Thymus (tissue), 11 donors: ENCODE results near the gene PTPN1. TPM values are rescaled to one million over a fixed set of nuclear protein-coding genes. Genes with fewer than 3 reads are reported as not detected.

Experiments used
- DNase-seq, 9 donors: peaks; one replicate each; pipeline ENCODE4 v3.0.0-alpha.2; 2013; ENCODE audit warnings: low spot score in 9 of 9, low read depth in 6 of 9, missing footprints in 1 of 9
- H3K27ac ChIP-seq, 2 donors: one replicate each; pipeline ENCODE4 v1.5.1; 2013; ENCODE audit warnings: control low read depth in 1 of 2, low read depth in 1 of 2, low read length in 1 of 2, mild to moderate bottlenecking in 1 of 2, moderate library complexity in 1 of 2
- H3K27me3 ChIP-seq, 2 donors: one replicate each; pipeline ENCODE4 v1.5.1; 2013; ENCODE audit warnings: low read length in 1 of 2; ENCODE audit not compliant: control insufficient read depth in 2 of 2, insufficient read depth in 1 of 2
- H3K36me3 ChIP-seq, 2 donors: one replicate each; pipeline ENCODE4 v1.5.1; 2013; ENCODE audit warnings: low read length in 1 of 2, mild to moderate bottlenecking in 1 of 2, moderate library complexity in 1 of 2; ENCODE audit not compliant: control insufficient read depth in 2 of 2, insufficient read depth in 2 of 2
- H3K4me1 ChIP-seq, 2 donors: one replicate each; pipeline ENCODE4 v1.5.1; 2013; ENCODE audit warnings: low read length in 2 of 2; ENCODE audit not compliant: control insufficient read depth in 2 of 2, insufficient read depth in 2 of 2
- H3K4me3 ChIP-seq, 2 donors: one replicate each; pipeline ENCODE4 v1.5.1; 2013; ENCODE audit warnings: low read length in 2 of 2, control low read depth in 1 of 2, mild to moderate bottlenecking in 1 of 2
- H3K9me3 ChIP-seq, 2 donors: one replicate each; pipeline ENCODE4 v1.5.1; 2013; ENCODE audit warnings: low read length in 1 of 2, mild to moderate bottlenecking in 1 of 2; ENCODE audit not compliant: control insufficient read depth in 2 of 2, insufficient read depth in 1 of 2
- WGBS: extraction: QIAGEN DNeasy Blood & Tissue Kit; methylation state at CpG from one replicate; pipeline ENCODE4 v1.1.7; 2013; 5-methylcytosine and 5-hydroxymethylcytosine counted together
- polyA plus RNA-seq: library from polyadenylated mRNA; stranded (reverse); fragments of 200-250 nt; gene quantifications from one replicate; pipeline ENCODE4 v1.2.3, GENCODE V29; 2013
- total RNA-seq: library from RNA; stranded (reverse); fragments of 120-200 nt; gene quantifications from one replicate; pipeline ENCODE4 v1.2.4, GENCODE V29; 2013
- donor health status: healthy.

Gene PTPN1
- total and polyA plus RNA-seq, 2 donors = 23.0 to 56.1 TPM

DNA sequence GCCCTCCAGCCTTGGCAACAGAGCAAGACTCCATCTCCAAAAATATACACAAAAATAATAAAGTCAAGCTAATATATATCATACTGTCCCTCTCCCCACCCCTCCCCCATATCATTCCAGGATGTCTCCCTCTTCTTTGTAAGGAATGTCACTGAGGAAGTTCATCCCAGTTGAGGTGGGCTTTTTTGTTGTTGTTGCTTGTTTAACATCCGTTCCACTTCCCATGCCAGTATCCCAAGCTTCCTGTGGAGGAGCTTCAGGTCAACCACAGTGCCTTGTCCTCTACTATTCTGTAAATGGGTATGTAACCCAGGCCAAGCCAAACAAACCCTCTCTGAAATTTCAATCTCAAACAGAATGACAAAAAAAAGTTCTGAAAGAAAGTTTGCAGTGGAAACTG, 19.0 kb upstream of the PTPN1 start:
- H3K27me3 ChIP-seq = no peaks in the 10 kb centered on the region
- no peak for DNase-seq
- H3K27ac ChIP-seq = no peak overlapping the region
- no peak overlapping the region for H3K4me3 ChIP-seq
- H3K9me3 ChIP-seq = no peaks in the 10 kb centered on the region
- H3K4me1 ChIP-seq = no peaks in the 10 kb centered on the region
- WGBS = 88% methylated on average over 1 of the region's 1 CpG
- no peaks in the 10 kb centered on the region for H3K36me3 ChIP-seq

DNA sequence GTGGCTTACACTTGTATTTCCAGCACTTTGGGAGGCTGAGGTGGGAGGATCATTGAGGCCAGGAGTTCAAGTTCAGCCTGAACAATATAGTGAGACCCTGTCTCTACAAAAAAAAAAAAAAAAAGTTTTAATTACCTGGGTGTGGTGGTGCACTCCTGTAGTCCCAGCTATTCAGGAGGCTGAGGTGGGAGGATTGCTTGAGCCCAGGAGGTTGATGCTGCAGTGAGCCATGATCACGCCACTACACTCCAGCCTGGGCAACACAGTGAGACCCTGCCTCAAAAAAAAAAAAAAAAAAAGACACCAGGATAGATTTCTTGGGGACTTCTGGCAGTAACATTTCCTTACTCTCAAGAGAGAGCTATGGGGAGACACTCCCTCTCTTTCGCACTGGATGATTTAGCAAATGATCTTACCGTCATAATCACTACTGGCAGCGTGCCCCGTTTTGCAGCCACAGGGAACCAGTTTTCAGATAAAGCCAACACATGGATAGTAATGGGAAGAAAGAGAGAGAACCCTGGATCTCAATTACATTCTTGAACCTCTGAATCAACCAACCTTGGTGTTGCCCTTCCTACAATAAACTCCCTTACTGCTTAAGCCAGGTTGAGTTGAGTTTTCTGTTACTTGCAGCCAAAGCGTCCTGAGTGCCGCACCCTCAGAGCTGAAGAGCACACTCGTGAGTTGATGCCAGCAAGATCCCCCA, 18.1 kb upstream of the PTPN1 start:
- no peak overlapping the region for H3K4me3 ChIP-seq
- H3K9me3 ChIP-seq = no peaks in the 10 kb centered on the region
- no peak overlapping the region for H3K27ac ChIP-seq
- no peaks in the 10 kb centered on the region for H3K36me3 ChIP-seq
- H3K4me1 ChIP-seq = no peaks in the 10 kb centered on the region
- no peak for DNase-seq
- 87% methylated on average over 8 of the region's 8 CpGs for WGBS
- no peaks in the 10 kb centered on the region for H3K27me3 ChIP-seq

DNA sequence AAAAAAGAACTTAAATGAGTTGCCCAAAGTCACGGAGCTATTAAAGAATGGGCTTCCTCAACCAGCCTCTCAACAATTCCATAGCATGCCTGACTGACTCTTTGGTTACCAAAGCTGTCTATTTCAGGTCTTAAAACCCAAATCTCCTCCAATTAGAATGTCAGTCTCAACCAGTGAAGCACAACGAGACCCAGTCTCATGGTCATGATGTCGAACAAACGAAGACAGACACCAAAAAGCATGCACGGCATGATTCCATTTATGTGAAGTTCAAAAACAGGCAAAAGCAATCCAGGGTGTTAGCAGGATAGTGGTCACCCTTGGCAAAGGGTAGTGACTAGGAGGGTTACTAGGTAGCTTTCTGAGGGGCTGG, 16.3 kb upstream of the PTPN1 start:
- no peaks in the 10 kb centered on the region for H3K4me1 ChIP-seq
- WGBS = 96% methylated on average over 5 of the region's 5 CpGs
- no peak overlapping the region for H3K27ac ChIP-seq
- H3K9me3 ChIP-seq = no peaks in the 10 kb centered on the region
- H3K27me3 ChIP-seq = no peaks in the 10 kb centered on the region
- H3K36me3 ChIP-seq = no peaks in the 10 kb centered on the region
- DNase-seq = no peak
- no peak overlapping the region for H3K4me3 ChIP-seq

DNA sequence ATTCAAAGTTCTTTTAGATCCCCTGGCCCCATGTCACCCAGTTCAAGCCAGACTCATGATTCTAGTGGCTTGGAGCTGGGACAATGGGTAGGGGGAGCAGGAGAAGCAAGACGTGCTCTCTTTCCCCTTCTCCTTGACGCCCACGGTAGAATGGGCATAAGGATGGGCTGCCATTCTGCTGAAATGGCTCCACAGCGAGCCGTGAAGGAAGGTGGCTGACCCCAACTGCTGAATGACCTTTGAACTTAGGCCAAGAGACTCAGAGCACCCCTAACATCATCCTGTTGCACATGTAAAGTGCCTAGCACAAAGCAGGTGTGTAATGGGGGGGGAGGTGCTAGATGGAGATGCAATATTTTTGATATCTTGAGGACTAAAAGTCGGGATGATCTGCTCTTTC, 15.8 kb upstream of the PTPN1 start:
- 94% methylated on average over 6 of the region's 6 CpGs for WGBS
- H3K27me3 ChIP-seq = no peaks in the 10 kb centered on the region
- no peaks in the 10 kb centered on the region for H3K4me1 ChIP-seq
- no peak overlapping the region for H3K27ac ChIP-seq
- DNase-seq = no peak
- no peak overlapping the region for H3K4me3 ChIP-seq
- H3K36me3 ChIP-seq = no peaks in the 10 kb centered on the region
- no peaks in the 10 kb centered on the region for H3K9me3 ChIP-seq

DNA sequence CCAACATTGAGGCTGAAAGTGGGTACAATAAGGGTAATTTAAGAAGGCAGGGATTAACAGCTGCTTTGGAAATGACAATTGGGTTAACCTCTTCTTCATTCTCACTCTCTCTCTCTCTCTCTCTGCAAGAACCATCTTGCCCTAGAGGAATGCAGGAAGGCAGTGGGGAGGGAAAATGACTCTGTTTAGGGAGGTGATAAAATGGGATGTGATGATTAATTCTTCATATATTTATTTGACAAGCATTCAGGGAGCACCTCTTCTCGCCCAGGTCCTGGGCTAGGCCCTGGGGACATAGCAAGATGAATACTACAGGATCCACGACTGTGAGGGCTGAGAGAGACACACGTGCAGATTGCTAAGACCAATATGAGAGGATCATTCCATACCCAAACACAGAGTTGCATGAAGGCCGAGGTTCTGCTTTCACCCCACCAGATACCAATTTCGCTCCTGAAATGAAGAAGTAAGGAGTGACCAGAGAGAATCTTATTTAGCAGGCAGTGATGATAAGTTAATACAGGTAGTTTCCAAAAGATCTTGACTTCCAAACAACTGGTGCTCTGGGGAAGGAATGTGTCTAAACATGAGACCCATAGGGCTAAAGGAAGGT, 13.3 kb upstream of the PTPN1 start:
- Histone ChIP-seq H3K9me3 (no peaks in the 10 kb centered on the region), H3K27ac (peak overlapping the region; percentile 1 to 30)

DNA sequence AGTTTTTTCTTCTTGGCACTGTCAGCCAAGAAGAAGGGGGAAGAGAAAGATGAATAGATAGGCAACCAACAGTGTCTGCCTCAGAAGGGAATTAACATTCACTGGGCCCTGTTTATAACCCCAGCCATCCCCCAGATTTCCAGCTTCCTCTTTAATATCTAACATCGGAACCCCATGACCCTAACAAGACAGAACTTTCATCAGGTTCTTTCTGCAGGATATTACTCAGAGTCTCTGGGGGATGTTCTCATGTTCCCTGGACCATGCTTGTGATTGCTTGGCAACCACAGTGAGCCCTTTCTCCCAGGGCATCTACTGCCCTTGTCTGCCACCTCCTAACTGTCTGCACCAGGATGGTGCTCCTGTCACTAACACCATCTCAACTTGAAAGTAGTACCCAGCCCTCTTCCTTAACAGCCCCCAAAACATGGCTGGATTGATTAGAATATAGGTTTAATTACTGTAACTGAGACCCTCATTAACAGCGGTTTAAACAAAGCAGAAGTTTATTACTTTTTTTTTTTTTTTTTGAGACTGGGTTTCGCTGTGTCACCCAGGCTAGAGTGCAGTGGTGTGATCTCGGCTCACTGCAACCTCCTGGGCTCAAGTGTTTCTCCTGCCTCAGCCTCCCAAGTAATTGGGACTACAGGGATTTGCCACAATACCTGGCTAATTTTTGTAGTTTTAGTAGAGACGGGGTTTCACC, 12.0 kb upstream of the PTPN1 start:
- no peak overlapping the region for H3K4me3 ChIP-seq
- no peak overlapping the region for H3K27ac ChIP-seq
- no peaks in the 10 kb centered on the region for H3K27me3 ChIP-seq
- no peak for DNase-seq
- no peaks in the 10 kb centered on the region for H3K36me3 ChIP-seq
- 97% methylated on average over 5 of the region's 5 CpGs for whole genome bisulfite sequencing
- H3K4me1 ChIP-seq = no peaks in the 10 kb centered on the region
- no peaks in the 10 kb centered on the region for H3K9me3 ChIP-seq

More for the DNA sequence above, 13.3 kb upstream of the PTPN1 start:
- DNase-seq = no peak
- H3K4me3 ChIP-seq = no peak overlapping the region
- H3K4me1 ChIP-seq = no peaks in the 10 kb centered on the region
- no peaks in the 10 kb centered on the region for H3K36me3 ChIP-seq
- WGBS = 92% methylated on average over 5 of the region's 5 CpGs
- no peaks in the 10 kb centered on the region for H3K27me3 ChIP-seq

DNA sequence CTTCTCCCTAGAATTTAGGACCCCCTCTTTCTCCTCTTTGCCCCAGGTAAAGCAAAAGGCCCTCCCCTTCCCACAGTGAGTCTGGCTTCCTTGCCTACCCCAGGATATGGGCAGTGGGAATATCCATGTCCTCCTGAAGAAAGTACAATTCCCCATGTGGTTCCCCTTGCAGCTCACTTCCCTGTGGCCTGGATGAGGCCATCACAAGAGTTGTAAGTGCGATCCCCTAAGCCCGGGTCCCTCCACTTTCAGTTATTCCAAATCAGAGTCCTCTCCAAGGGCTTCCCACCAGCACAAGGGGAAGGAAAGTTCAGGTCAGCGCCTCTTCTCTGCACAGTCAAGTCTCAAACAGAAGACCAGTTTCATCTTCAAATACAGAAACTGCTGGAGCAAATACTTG, 10.2 kb upstream of the PTPN1 start:
- no peaks in the 10 kb centered on the region for H3K36me3 ChIP-seq
- no peaks in the 10 kb centered on the region for H3K9me3 ChIP-seq
- no peak overlapping the region for H3K4me3 ChIP-seq
- no peaks in the 10 kb centered on the region for H3K27me3 ChIP-seq
- H3K4me1 ChIP-seq = no peaks in the 10 kb centered on the region
- no peak for DNase-seq
- no peak overlapping the region for H3K27ac ChIP-seq
- whole genome bisulfite sequencing = 97% methylated on average over 3 of the region's 3 CpGs

DNA sequence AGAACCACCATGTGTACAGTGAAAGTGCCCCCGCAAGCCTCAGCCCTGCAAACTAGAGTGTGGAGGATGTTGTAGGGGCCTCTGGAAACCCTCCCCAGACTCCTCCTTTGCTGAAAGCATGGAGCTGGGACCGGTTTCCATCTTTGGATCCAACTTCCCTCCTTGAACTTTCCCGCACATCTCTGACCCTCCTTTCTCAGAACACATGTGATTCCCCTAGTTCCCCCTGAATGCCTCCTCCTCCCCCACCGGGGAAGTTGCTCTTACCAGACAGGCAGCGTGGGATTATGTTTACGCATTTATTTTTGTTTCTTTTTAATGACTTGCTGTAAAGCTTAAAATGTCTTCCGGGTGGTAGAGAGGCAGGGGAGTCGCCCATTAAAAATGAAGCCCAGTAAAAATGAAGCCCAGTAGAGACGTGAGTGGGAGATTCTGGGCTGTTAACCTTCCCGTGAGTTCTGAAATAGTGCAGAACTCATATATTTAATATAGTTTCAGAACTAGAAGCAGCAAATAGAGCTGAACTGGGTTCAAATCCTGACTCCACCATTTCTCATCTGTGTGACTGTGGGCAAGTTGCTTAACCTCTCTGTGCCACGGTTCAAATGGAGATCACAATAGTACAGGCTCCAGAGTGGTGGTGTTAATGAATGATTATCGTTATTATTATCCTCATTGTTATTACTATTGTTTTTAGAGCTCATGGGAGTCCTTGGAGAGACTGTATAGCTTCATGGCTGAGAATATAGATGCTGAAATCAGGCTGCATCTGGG, 8.0 kb upstream of the PTPN1 start:
- Histone ChIP-seq H3K4me3 (no peak overlapping the region), H3K36me3 (no peaks in the 10 kb centered on the region), H3K27ac (peak overlapping the region in 1 of 2 donors; percentile 1), H3K27me3 (no peaks in the 10 kb centered on the region), H3K4me1 (no peaks in the 10 kb centered on the region), H3K9me3 (no peaks in the 10 kb centered on the region)
- WGBS = 93% methylated on average over 12 of the region's 12 CpGs
- no peak for DNase-seq
